CD4-positive, alpha-beta memory T cell (primary cell): ENCODE results near the gene ZNF462. TPM values are rescaled to one million over a fixed set of nuclear protein-coding genes. Genes with fewer than 3 reads are reported as not detected.

Source experiments
- CTCF ChIA-PET: fragments of 350-600 bp; sonication (Branson Sonifier 250); formaldehyde crosslinking; loops from one replicate; lab custom pipeline; 2021; ENCODE audit warnings: inconsistent platforms; ENCODE audit not compliant: partially characterized antibody; lab: Charles Lee
- POLR2A ChIA-PET: fragments of 350-600 bp; sonication (Branson Sonifier 250); formaldehyde crosslinking; loops from one replicate; lab custom pipeline; 2021; ENCODE audit not compliant: partially characterized antibody; lab: Charles Lee
- DNase-seq, 5 donors: peaks; one replicate each; pipeline versions ENCODE4 v3.0.0 to v3.0.0-alpha.2; 2020 to 2022; ENCODE audit warnings: mixed read lengths in 1 of 5
- H3K27ac ChIP-seq: one replicate; pipeline ENCODE4 v1.7.0; 2013; ENCODE audit warnings: low read depth, low read length
- H3K27me3 ChIP-seq: 2 replicates; pipeline ENCODE4 v1.7.0; 2013; ENCODE audit warnings: mild to moderate bottlenecking, low read length, moderate library complexity; ENCODE audit not compliant: insufficient read depth
- H3K36me3 ChIP-seq: 2 replicates; pipeline ENCODE4 v1.7.0; 2013; ENCODE audit warnings: mild to moderate bottlenecking, low read length, moderate library complexity; ENCODE audit not compliant: insufficient read depth
- H3K4me1 ChIP-seq: 2 replicates; pipeline ENCODE4 v1.7.0; 2013; ENCODE audit warnings: mild to moderate bottlenecking, low read length, moderate library complexity; ENCODE audit not compliant: insufficient read depth
- H3K4me3 ChIP-seq, 2 donors: one replicate each; pipeline ENCODE4 v1.7.0; 2013; ENCODE audit warnings: low read length in 2 of 2, mild to moderate bottlenecking in 1 of 2
- H3K9me3 ChIP-seq, 2 donors: one replicate each; pipeline ENCODE4 v1.7.0; 2013; ENCODE audit warnings: low read length in 2 of 2, control low read depth in 1 of 2; ENCODE audit not compliant: control insufficient read depth in 1 of 2
- H3K27ac Mint-ChIP-seq, 7 donors: one replicate each; pipeline ENCODE4 v1.8.0; 2020 to 2021; ENCODE audit warnings: mixed read lengths in 7 of 7, mild to moderate bottlenecking in 6 of 7, inconsistent platforms in 3 of 7, moderate library complexity in 3 of 7
- H3K27me3 Mint-ChIP-seq, 2 donors: one replicate each; pipeline ENCODE4 v1.8.0; 2020 to 2021; ENCODE audit warnings: mixed read lengths in 2 of 2
- H3K36me3 Mint-ChIP-seq, 2 donors: one replicate each; pipeline ENCODE4 v1.8.0; 2020 to 2021; ENCODE audit warnings: mixed read lengths in 2 of 2, inconsistent platforms in 1 of 2, mild to moderate bottlenecking in 1 of 2
- H3K4me1 Mint-ChIP-seq, 4 donors: one replicate each; pipeline ENCODE4 v1.8.0; 2020 to 2021; ENCODE audit warnings: mixed read lengths in 4 of 4, mild to moderate bottlenecking in 1 of 4
- H3K4me3 Mint-ChIP-seq, 8 donors: one replicate each; pipeline ENCODE4 v1.8.0; 2020 to 2021; ENCODE audit warnings: mixed read lengths in 8 of 8, mild to moderate bottlenecking in 7 of 8, moderate library complexity in 6 of 8, inconsistent platforms in 3 of 8
- H3K9me3 Mint-ChIP-seq, 8 donors: one replicate each; pipeline ENCODE4 v1.8.0; 2020 to 2021; ENCODE audit warnings: mixed read lengths in 8 of 8, mild to moderate bottlenecking in 5 of 8, inconsistent platforms in 3 of 8, moderate library complexity in 1 of 8
- intact Hi-C: fragments of 100-400 bp; cut with micrococcal nuclease; formaldehyde crosslinking; loops from one replicate; pipeline ENCODE4 v1.15.1; 2023
- polyA plus RNA-seq, 2 donors: library from polyadenylated mRNA; unstranded; fragments of 300-500 nt; fragmentation: Illumina TruSeq; gene quantifications; one replicate each; pipeline ENCODE4 v1.2.3, GENCODE V29; 2021
- total RNA-seq, 2 experiments: library from RNA; stranded (reverse); gene quantifications; one replicate each; pipeline ENCODE4 v1.2.3, GENCODE V29; 2021

The ZNF462 gene
- total and polyA plus RNA-seq, 4 experiments from 2014 or later, result 1.0 to 2.8 (median 1.8) TPM; not detected in 1

GRCh38 chr9:106880081-106880480 lies 17.1 kb downstream of the ZNF462 start:
- Mint-ChIP-seq H3K36me3 (no peaks in the 10 kb centered on the region), H3K9me3 (peaks cover 0 to 6% (median 2%) of the 10 kb centered on the region in 8 donors), H3K27ac (no peak overlapping the region), H3K27me3 (no peaks in the 10 kb centered on the region), H3K4me1 (no peaks in the 10 kb centered on the region), H3K4me3 (no peak overlapping the region)
- no peaks in the 10 kb centered on the region for H3K27me3 ChIP-seq
- no peaks in the 10 kb centered on the region for H3K4me1 ChIP-seq
- ChIA-PET POLR2A (no interaction called here), CTCF (no interaction called here)
- no peak for DNase-seq
- H3K36me3 ChIP-seq, result no peaks in the 10 kb centered on the region
- H3K4me3 ChIP-seq, result no peak overlapping the region
- H3K27ac ChIP-seq, result no peak overlapping the region
- H3K9me3 ChIP-seq, result no peaks in the 10 kb centered on the region
- intact Hi-C loops, result no loop called here

- no peaks in the 10 kb centered on the region for H3K36me3 Mint-ChIP-seq
- H3K4me1 ChIP-seq, result no peaks in the 10 kb centered on the region
- intact Hi-C loops, result no loop called here
These were observed 17.9 kb downstream of the ZNF462 start for GRCh38 chr9:106880863-106881262.

GRCh38 chr9:106883030-106883429 lies 20.1 kb downstream of the ZNF462 start:
- no peaks in the 10 kb centered on the region for H3K9me3 ChIP-seq
- peaks cover 0 to 8% (median 1%) of the 10 kb centered on the region in 8 donors for H3K9me3 Mint-ChIP-seq
- H3K4me3 ChIP-seq, result no peak overlapping the region
- no peak overlapping the region for H3K4me3 Mint-ChIP-seq
- H3K27ac ChIP-seq, result no peak overlapping the region
- H3K27me3 Mint-ChIP-seq, result no peaks in the 10 kb centered on the region
- intact Hi-C loops, result no loop called here
- POLR2A ChIA-PET, result no interaction called here
- H3K36me3 ChIP-seq, result no peaks in the 10 kb centered on the region
- no peaks in the 10 kb centered on the region for H3K4me1 Mint-ChIP-seq
- H3K27ac Mint-ChIP-seq, result no peak overlapping the region
- no peaks in the 10 kb centered on the region for H3K27me3 ChIP-seq
- H3K36me3 Mint-ChIP-seq, result no peaks in the 10 kb centered on the region
- no peaks in the 10 kb centered on the region for H3K4me1 ChIP-seq
- no peak for DNase-seq
- CTCF ChIA-PET, result no interaction called here

More at GRCh38 chr9:106880863-106881262, 17.9 kb downstream of the ZNF462 start:
- no peak for DNase-seq
- no peaks in the 10 kb centered on the region for H3K27me3 Mint-ChIP-seq
- H3K9me3 Mint-ChIP-seq, result peaks cover 0 to 6% (median 2%) of the 10 kb centered on the region in 8 donors
- H3K9me3 ChIP-seq, result no peaks in the 10 kb centered on the region
- no peak overlapping the region for H3K4me3 ChIP-seq
- CTCF ChIA-PET, result no interaction called here
- no peak overlapping the region for H3K27ac Mint-ChIP-seq
- no peak overlapping the region for H3K27ac ChIP-seq
- H3K36me3 ChIP-seq, result no peaks in the 10 kb centered on the region
- POLR2A ChIA-PET, result no interaction called here
- no peaks in the 10 kb centered on the region for H3K4me1 Mint-ChIP-seq
- no peak overlapping the region for H3K4me3 Mint-ChIP-seq
- H3K27me3 ChIP-seq, result no peaks in the 10 kb centered on the region

GRCh38 chr9:106883626-106884190 lies 20.7 kb downstream of the ZNF462 start:
- no peaks in the 10 kb centered on the region for H3K36me3 Mint-ChIP-seq
- no peaks in the 10 kb centered on the region for H3K4me1 Mint-ChIP-seq
- no peak overlapping the region for H3K27ac Mint-ChIP-seq
- peaks cover 0 to 8% (median 1%) of the 10 kb centered on the region in 8 donors for H3K9me3 Mint-ChIP-seq
- DNase-seq, result no peak
- no peaks in the 10 kb centered on the region for H3K9me3 ChIP-seq
- intact Hi-C loops, result no loop called here
- no peak overlapping the region for H3K4me3 Mint-ChIP-seq
- no peaks in the 10 kb centered on the region for H3K27me3 Mint-ChIP-seq
- no peaks in the 10 kb centered on the region for H3K4me1 ChIP-seq
- H3K27ac ChIP-seq, result no peak overlapping the region
- H3K36me3 ChIP-seq, result no peaks in the 10 kb centered on the region
- ChIA-PET POLR2A (no interaction called here), CTCF (no interaction called here)
- no peaks in the 10 kb centered on the region for H3K27me3 ChIP-seq
- H3K4me3 ChIP-seq, result no peak overlapping the region

- Mint-ChIP-seq H3K36me3 (no peaks in the 10 kb centered on the region), H3K9me3 (peaks cover 0 to 16% (median 4%) of the 10 kb centered on the region in 8 donors)
These were observed 22.5 kb downstream of the ZNF462 start for GRCh38 chr9:106885451-106885850.

GRCh38 chr9:106886111-106887046 lies 23.4 kb downstream of the ZNF462 start:
- intact Hi-C loops, result no loop called here
- no peaks in the 10 kb centered on the region for H3K36me3 ChIP-seq
- no peak for DNase-seq
- H3K27ac ChIP-seq, result no peak overlapping the region
- H3K27me3 ChIP-seq, result no peaks in the 10 kb centered on the region
- H3K4me3 ChIP-seq, result no peak overlapping the region
- Mint-ChIP-seq H3K4me1 (no peaks in the 10 kb centered on the region), H3K9me3 (peaks cover 0 to 16% (median 4%) of the 10 kb centered on the region in 8 donors), H3K36me3 (no peaks in the 10 kb centered on the region), H3K27ac (no peak overlapping the region), H3K4me3 (no peak overlapping the region), H3K27me3 (no peaks in the 10 kb centered on the region)
- ChIA-PET CTCF (no interaction called here), POLR2A (no interaction called here)
- no peaks in the 10 kb centered on the region for H3K9me3 ChIP-seq
- H3K4me1 ChIP-seq, result no peaks in the 10 kb centered on the region

More at GRCh38 chr9:106885451-106885850, 22.5 kb downstream of the ZNF462 start:
- no peaks in the 10 kb centered on the region for H3K4me1 Mint-ChIP-seq
- no peaks in the 10 kb centered on the region for H3K27me3 Mint-ChIP-seq
- H3K4me1 ChIP-seq, result no peaks in the 10 kb centered on the region
- no peak overlapping the region for H3K27ac ChIP-seq
- no peak overlapping the region for H3K4me3 Mint-ChIP-seq
- intact Hi-C loops, result no loop called here
- H3K9me3 ChIP-seq, result no peaks in the 10 kb centered on the region
- no peak overlapping the region for H3K4me3 ChIP-seq
- H3K27ac Mint-ChIP-seq, result no peak overlapping the region
- no peaks in the 10 kb centered on the region for H3K36me3 ChIP-seq
- ChIA-PET POLR2A (no interaction called here), CTCF (no interaction called here)
- no peaks in the 10 kb centered on the region for H3K27me3 ChIP-seq
- no peak for DNase-seq

- intact Hi-C loops, result no loop called here
- H3K4me3 Mint-ChIP-seq, result no peak overlapping the region
- H3K4me1 Mint-ChIP-seq, result no peaks in the 10 kb centered on the region
- Histone ChIP-seq H3K27ac (no peak overlapping the region), H3K27me3 (no peaks in the 10 kb centered on the region), H3K4me3 (no peak overlapping the region), H3K36me3 (no peaks in the 10 kb centered on the region), H3K4me1 (no peaks in the 10 kb centered on the region), H3K9me3 (no peaks in the 10 kb centered on the region)
- POLR2A ChIA-PET, result no interaction called here
- CTCF ChIA-PET, result no interaction called here
- no peak for DNase-seq
- H3K9me3 Mint-ChIP-seq, result peaks cover 0 to 16% (median 4%) of the 10 kb centered on the region in 8 donors
- H3K36me3 Mint-ChIP-seq, result no peaks in the 10 kb centered on the region
- no peak overlapping the region for H3K27ac Mint-ChIP-seq
- no peaks in the 10 kb centered on the region for H3K27me3 Mint-ChIP-seq
These were observed 24.1 kb downstream of the ZNF462 start for GRCh38 chr9:106887066-106887465.
